ENCODE data around the gene ABCD3.

GRCh38 chr1:94537254-94537653 lies 119.1 kb downstream of the ABCD3 start:
- TF ChIP-seq, protein P1, sequence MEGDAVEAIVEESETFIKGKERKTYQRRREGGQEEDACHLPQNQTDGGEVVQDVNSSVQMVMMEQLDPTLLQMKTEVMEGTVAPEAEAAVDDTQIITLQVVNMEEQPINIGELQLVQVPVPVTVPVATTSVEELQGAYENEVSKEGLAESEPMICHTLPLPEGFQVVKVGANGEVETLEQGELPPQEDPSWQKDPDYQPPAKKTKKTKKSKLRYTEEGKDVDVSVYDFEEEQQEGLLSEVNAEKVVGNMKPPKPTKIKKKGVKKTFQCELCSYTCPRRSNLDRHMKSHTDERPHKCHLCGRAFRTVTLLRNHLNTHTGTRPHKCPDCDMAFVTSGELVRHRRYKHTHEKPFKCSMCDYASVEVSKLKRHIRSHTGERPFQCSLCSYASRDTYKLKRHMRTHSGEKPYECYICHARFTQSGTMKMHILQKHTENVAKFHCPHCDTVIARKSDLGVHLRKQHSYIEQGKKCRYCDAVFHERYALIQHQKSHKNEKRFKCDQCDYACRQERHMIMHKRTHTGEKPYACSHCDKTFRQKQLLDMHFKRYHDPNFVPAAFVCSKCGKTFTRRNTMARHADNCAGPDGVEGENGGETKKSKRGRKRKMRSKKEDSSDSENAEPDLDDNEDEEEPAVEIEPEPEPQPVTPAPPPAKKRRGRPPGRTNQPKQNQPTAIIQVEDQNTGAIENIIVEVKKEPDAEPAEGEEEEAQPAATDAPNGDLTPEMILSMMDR (IDR thresholded peaks at IDR 0.05; ENCODE audit: control extremely low read depth in 1 of 3, insufficient read depth in 1 of 3, low read depth in 1 of 3, low read length in 3 of 3) = no peak
- TF ChIP-seq RAD21 (IDR thresholded peaks at IDR 0.05 in 1 of 2, conservative IDR thresholded peaks at IDR 0.05 in 1 of 2; ENCODE audit: low read depth in 2 of 2, low read length in 2 of 2) (no peak), BCL11A (IDR thresholded peaks at IDR 0.05; ENCODE audit: low read depth in 2 of 2, low read length in 2 of 2) (no peak), SAP30 (IDR thresholded peaks at IDR 0.05; ENCODE audit: insufficient read depth, insufficient replicate concordance, low read length) (no peak)
